MG63 (cell line): Measurements from ENCODE around the gene NUBP2. TPM values are rescaled to one million over a fixed set of nuclear protein-coding genes. Genes with fewer than 3 reads are reported as not detected.

Experiments
- DNase-seq: peaks from one replicate; pipeline ENCODE4 v3.0.0-alpha.2; 2020
- H3K27me3 ChIP-seq: fragments of 250-450 bp; sonication (Bioruptor Pico); 2 replicates; pipeline ENCODE4 v1.5.1; 2020; ENCODE audit warnings: mild to moderate bottlenecking, moderate library complexity
- H3K36me3 ChIP-seq: fragments of 250-450 bp; sonication (Bioruptor Pico); 2 replicates; pipeline ENCODE4 v1.5.1; 2020; ENCODE audit warnings: mild to moderate bottlenecking, moderate library complexity
- H3K4me3 ChIP-seq: fragments of 250-450 bp; sonication (Bioruptor Pico); 2 replicates; pipeline ENCODE4 v1.5.1; 2020; ENCODE audit warnings: mild to moderate bottlenecking, moderate library complexity
- H3K9me3 ChIP-seq: fragments of 250-450 bp; sonication (Bioruptor Pico); 2 replicates; pipeline ENCODE4 v1.5.1; 2020; ENCODE audit warnings: mild to moderate bottlenecking, moderate library complexity
- total RNA-seq: library from RNA; depleted of rRNA; stranded (reverse); fragments of >200 nt; shearing (Covaris generic); gene quantifications from 2 replicates; pipeline ENCODE4 v1.2.3, GENCODE V29; 2014; ENCODE audit warnings: low replicate concordance; rRNA removed

The NUBP2 gene
- total RNA-seq, 1 experiment from 2014 or later = 163 TPM

DNA sequence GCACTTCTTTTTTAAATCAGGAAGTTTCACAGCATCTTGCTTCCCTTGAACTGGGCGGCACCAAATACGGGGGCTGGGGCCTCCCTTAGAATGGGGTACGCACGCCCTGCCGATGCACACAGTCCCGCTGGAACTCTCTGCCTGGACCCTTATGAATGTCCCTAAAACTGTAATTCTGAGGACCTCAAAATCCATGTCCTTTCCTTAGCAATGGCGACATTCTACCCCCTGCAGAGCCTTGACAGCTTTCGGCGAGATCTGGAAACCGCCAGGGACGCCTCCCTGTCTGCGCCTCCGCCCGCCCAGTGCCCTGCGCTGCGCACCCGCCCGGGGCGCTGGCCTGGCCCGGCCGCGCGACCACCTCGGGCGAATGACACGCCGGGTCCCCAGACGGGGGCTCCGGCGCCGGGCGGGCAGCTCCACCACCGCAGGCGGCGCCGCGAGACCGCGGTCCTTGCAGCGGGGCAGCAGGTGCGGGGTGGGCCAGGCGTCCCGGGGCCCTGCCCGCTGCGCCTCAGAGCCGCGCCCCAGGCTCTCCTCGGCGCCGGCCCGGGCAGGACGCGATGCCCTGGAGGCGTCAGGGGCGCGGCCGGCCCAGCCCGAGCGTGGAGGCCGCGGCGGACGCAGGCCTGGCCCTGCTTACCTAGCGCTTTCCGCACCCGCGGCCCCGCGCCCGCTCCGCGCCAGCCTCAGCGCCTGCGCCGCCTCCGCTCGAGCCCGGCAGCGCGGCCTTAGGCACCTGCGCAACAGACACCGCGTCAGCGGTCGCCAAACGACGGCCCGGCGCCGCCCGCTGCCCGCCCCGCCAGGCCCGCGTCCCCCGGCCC is 43.3 kb downstream of the NUBP2 start:
- H3K4me3 ChIP-seq = peak overlapping the region; percentile 43
- no peaks in the 10 kb centered on the region for H3K9me3 ChIP-seq
- no peaks in the 10 kb centered on the region for H3K27me3 ChIP-seq
- peak; percentile 14 for DNase-seq
- H3K36me3 ChIP-seq = peaks cover 25% of the 10 kb centered on the region

DNA sequence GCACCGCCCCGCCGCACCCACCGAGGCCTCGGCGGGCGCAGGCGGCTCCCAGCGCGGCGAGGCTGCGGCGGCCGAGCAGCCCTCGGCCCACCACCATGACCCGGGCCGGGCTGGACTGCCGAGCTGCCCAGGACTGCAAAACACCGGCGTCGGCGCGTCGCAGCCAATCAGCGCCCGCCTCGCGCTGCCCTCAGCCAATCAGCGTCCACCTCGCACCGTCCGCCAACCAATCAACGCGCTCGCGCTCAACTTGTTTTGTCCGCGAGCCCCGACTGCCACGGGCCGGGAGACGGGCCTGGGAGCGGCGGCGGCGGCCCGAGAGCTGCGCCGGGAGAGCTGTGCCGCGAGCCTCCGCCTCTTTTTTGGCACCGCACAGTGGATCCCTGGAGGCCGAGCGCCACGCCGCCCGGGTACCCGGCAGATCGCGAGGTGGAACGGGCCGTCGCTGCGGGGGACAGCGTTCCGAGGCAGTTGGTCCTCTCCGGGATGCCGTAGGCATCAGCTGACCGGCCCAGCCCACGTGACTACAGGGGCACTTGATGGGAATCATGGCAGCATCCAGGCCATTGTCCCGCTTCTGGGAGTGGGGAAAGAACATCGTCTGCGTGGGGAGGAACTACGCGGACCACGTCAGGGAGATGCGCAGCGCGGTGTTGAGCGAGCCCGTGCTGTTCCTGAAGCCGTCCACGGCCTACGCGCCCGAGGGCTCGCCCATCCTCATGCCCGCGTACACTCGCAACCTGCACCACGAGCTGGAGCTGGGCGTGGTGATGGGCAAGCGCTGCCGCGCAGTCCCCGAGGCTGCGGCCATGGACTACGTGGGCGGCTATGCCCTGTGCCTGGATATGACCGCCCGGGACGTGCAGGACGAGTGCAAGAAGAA is 44.2 kb downstream of the NUBP2 start, which contains the start of the genes FAHD1 and HAGH:
FAHD1 (plus strand) TSS at position 516 of the 883 bp plus-strand sequence; CDS start at position 549, 33 bp downstream.
HAGH (minus strand) TSS at position 135 of the 883 bp plus-strand sequence; CDS start at position 97, 38 bp downstream.
- H3K27me3 ChIP-seq = no peaks in the 10 kb centered on the region
- H3K9me3 ChIP-seq = no peaks in the 10 kb centered on the region
- DNase-seq = peak; percentile 94
- H3K4me3 ChIP-seq = peak within 1 kb of the TSS; percentile 80
- peaks cover 24% of the 10 kb centered on the region for H3K36me3 ChIP-seq

DNA sequence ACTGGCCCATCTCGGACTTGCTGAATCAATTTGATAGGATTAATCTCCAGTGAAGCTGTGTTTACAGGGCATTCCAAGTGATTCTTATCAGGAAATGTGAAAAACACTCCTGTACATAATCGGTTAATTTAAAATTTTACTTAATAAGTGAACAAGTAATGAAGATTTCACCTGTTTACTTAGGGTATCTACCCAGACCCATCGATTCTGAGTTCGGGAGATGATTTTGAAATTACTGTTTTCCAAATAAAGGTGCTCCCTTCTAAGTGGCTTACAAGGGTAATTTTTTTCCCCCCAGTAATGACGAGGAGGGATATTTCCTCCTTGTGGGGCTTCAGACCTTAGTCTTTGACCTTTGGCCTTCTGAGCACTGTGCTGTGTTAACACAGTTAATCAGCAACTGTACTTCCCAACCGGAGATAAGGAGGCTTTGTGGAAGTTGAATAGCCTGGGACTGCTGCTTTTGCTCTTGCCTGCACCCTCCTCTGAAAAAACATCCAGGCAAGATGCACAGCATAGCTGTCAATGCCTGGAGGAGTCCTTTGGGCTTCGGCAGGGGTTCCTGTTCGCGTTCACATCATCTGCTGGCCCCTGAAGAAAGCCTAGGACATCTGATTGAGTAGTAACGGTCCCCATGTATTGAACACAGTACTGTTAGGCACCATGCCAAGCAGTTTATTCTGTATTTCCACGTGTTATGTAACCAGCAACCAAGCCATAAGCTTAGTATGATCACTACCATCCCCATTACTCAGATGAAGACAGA is 46.1 kb downstream of the NUBP2 start:
- Histone ChIP-seq H3K9me3 (no peaks in the 10 kb centered on the region), H3K27me3 (no peaks in the 10 kb centered on the region), H3K4me3 (peak overlapping the region; percentile 80), H3K36me3 (peaks cover 19% of the 10 kb centered on the region)
- no peak for DNase-seq

DNA sequence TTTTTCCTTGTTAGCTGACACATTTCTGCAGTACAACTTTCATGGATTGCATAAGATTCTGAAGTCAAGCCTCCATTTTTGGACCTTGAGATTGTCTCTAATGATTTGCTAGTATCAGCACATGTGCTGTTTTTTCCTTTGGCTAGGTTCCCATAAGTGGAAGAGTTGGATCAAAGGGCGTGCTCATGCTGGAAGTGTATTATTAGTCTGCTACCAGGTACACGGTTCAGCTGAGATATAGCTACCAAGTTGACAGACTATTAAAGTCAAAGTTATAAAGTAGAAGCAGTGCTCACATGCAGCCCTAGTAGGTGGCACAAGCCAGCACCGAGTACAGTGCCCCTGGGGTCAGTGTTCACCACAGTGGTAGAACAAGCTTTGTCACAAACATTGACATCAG is 47.5 kb downstream of the NUBP2 start:
- no peaks in the 10 kb centered on the region for H3K27me3 ChIP-seq
- DNase-seq = no peak
- H3K4me3 ChIP-seq = no peak overlapping the region
- H3K36me3 ChIP-seq = peaks cover 19% of the 10 kb centered on the region
- H3K9me3 ChIP-seq = no peaks in the 10 kb centered on the region

DNA sequence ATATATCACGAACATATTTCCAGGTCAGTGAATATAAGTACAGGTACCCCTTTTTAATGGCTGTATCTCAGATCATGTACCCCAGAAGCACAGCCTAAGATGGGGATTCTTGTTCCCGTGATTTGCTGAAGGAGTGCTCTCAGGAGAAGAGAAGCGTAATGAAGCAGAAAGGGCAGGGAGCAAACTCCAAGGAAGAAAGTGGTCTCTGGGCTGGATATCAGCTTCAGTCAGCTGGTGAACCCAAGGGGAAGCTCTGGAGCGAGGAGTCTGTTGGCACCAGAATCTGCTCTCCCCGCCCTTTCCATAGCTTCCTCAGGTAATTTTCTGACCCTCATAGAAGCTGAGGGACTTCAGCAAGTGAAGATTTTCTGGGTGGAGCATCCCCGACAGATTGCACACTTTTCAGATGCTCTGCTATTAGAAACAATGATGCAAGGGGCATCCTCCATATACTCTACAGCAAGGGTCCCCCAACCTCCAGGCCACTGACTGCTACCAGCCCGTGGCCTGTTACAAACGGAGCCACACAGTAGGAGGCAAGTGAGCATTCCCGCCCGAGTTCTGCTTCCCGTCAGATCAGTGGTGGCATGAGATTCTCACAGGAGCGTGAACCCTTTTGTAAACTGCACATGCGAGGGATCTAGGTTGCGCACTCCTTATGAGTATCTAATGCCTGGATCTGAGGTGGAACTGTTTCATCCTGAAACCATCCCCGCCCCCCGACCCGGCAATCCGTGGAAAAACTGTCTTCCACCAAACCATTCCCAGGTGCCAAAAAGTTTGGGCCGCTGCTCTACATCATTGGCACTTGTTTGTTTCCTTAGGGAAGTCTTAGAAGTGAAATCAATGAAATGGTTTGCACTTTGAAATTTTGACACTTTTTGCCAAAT is 48.7 kb downstream of the NUBP2 start:
- H3K27me3 ChIP-seq = no peaks in the 10 kb centered on the region
- H3K36me3 ChIP-seq = peaks cover 19% of the 10 kb centered on the region
- no peaks in the 10 kb centered on the region for H3K9me3 ChIP-seq
- no peak for DNase-seq
- H3K4me3 ChIP-seq = no peak overlapping the region

DNA sequence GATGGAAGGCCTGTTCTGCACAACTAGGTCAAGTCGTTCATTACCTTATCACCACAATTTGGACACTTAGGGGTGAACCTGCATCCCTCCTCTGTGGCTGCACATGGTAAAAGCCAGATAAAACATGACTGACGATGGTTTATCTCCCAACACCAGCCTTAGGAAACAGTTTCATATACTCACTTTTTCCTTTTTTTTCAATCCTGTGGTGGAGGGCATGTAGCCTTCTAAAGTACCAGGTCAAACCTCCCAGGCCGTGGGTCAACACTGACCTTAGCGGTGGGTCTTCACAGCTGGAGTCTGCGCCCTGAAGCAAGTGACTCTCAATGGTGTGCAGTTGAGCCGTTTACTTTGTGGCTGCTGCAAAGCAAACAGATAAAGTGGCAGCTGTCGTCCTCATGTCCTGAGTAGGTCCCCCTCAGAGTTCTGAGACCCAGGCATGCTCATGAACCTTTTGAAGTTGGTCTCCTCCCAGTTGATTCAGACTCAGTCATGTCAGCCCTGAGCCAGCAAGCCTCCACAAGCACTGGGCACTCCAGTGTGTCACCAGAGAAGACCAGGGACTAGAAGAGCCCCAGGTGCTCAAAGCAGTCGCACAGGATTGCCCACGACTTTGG is 50.2 kb downstream of the NUBP2 start:
- no peak for DNase-seq
- Histone ChIP-seq H3K4me3 (no peak overlapping the region), H3K9me3 (no peaks in the 10 kb centered on the region), H3K27me3 (no peaks in the 10 kb centered on the region; the same call in 1 of the 2 replicates), H3K36me3 (peaks cover 19% of the 10 kb centered on the region)

DNA sequence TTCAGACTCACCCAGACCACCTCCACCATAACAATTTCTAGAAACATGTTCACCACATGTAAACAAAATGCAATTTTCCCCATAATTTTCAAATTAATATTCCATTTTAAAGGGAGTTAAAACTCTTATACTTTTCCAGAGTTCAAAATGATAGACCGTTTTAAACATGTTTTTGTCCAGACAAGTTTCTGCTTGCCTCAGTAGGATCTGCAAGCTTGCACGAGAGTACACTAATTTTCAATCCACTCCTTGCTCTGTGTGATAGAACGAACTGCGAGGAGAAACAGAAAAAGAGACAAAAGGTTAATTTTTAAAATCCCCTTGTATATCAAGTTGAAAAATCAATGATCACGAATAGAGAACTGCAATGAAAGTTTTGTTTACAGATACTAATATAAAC is 51.3 kb downstream of the NUBP2 start:
- Histone ChIP-seq H3K36me3 (peaks cover 15% of the 10 kb centered on the region), H3K9me3 (no peaks in the 10 kb centered on the region), H3K4me3 (no peak overlapping the region), H3K27me3 (no peaks in the 10 kb centered on the region; the same call in 1 of the 2 replicates)
- no peak for DNase-seq

Other genes with a start within 250 kb of the NUBP2 start
- gene TMEM204, start 249.3 kb upstream of the NUBP2 start, total RNA-seq = 1.7 TPM in 1 of 2 replicates, not detected in the other
- gene IFT140, start 170.9 kb upstream of the NUBP2 start, total RNA-seq = 25.7 and 27.8 TPM in 2 replicates
- gene CRAMP1, start 170.6 kb upstream of the NUBP2 start, total RNA-seq = 3.7 and 3.8 TPM in 2 replicates
- 94.3 and 129 TPM in 2 replicates for gene JPT2, start 104.7 kb upstream of the NUBP2 start, total RNA-seq
- 13.4 and 31.1 TPM in 2 replicates for gene MAPK8IP3, start 76.8 kb upstream of the NUBP2 start, total RNA-seq
- 0.46 TPM in 1 of 2 replicates, not detected in the other for gene NME3, start 11.4 kb upstream of the NUBP2 start, total RNA-seq
- 3.3 and 6.6 TPM in 2 replicates for gene EME2, start 10.2 kb upstream of the NUBP2 start, total RNA-seq
- 225 and 308 TPM in 2 replicates for gene MRPS34, start 9.8 kb upstream of the NUBP2 start, total RNA-seq
- gene SPSB3, start 389 bp upstream of the NUBP2 start, total RNA-seq = 34.3 and 40.3 TPM in 2 replicates
- not detected in 2 replicates for gene IGFALS, start 10.7 kb downstream of the NUBP2 start, total RNA-seq
- gene HAGH, start 43.9 kb downstream of the NUBP2 start, total RNA-seq = 120 and 186 TPM in 2 replicates
- 33.4 and 35.4 TPM in 2 replicates for gene FAHD1, start 44.2 kb downstream of the NUBP2 start, total RNA-seq
- 21.6 and 71.1 TPM in 2 replicates for gene MEIOB, start 89.2 kb downstream of the NUBP2 start, total RNA-seq
- not detected in 2 replicates for gene HS3ST6, start 135.5 kb downstream of the NUBP2 start, total RNA-seq
- 99.5 and 116 TPM in 2 replicates for gene MSRB1, start 160.2 kb downstream of the NUBP2 start, total RNA-seq
- gene RPL3L, start 171.7 kb downstream of the NUBP2 start, total RNA-seq = not detected in 2 replicates
- gene NDUFB10, start 176.6 kb downstream of the NUBP2 start, total RNA-seq = 406 and 819 TPM in 2 replicates
- gene RPS2, start 181.9 kb downstream of the NUBP2 start, total RNA-seq = 8,634 and 16,603 TPM in 2 replicates
- not detected in 2 replicates for gene RNF151, start 183.9 kb downstream of the NUBP2 start, total RNA-seq
- gene TBL3, start 189.1 kb downstream of the NUBP2 start, total RNA-seq = 75.4 and 134 TPM in 2 replicates
- gene NOXO1, start 198.5 kb downstream of the NUBP2 start, total RNA-seq = not detected in 2 replicates
- 39.9 and 64.5 TPM in 2 replicates for gene GFER, start 201.2 kb downstream of the NUBP2 start, total RNA-seq
- 0.07 TPM in 1 of 2 replicates, not detected in the other for gene SYNGR3, start 207.0 kb downstream of the NUBP2 start, total RNA-seq
- 75.0 and 86.5 TPM in 2 replicates for gene ZNF598, start 226.9 kb downstream of the NUBP2 start, total RNA-seq
- not detected in 2 replicates for gene NPW, start 236.8 kb downstream of the NUBP2 start, total RNA-seq
- gene NHERF2, start 243.9 kb downstream of the NUBP2 start, total RNA-seq = 15.9 and 19.0 TPM in 2 replicates